Smooth muscle cell of the brain vasculature (primary cell): ENCODE results near the gene ZNF497.

Experiments used
- DNase-seq: peaks from one replicate; pipeline ENCODE4 v3.0.0-alpha.2; 2012; ENCODE audit warnings: low read depth, low spot score

The ZNF497 gene

GRCh38 chr19:58367698-58368454 is 5.3 kb upstream of the ZNF497 start:
- no peak for DNase-seq

- DNase-seq: no peak
Measured at GRCh38 chr19:58366585-58367430, 4.3 kb upstream of the ZNF497 start.

- DNase-seq: no peak
Measured at GRCh38 chr19:58364146-58364545, 1.6 kb upstream of the ZNF497 start.

- no peak for DNase-seq
Measured at GRCh38 chr19:58361900-58362271, 665 bp downstream of the ZNF497 start.

- DNase-seq: no peak
Measured at GRCh38 chr19:58357481-58358145, 4.9 kb downstream of the ZNF497 start.

- no peak for DNase-seq
Measured at GRCh38 chr19:58356766-58357480, 5.6 kb downstream of the ZNF497 start.

- DNase-seq: no peak
Measured at GRCh38 chr19:58355908-58356765, 6.4 kb downstream of the ZNF497 start.

GRCh38 chr19:58355215-58355796 is 7.2 kb downstream of the ZNF497 start:
- DNase-seq: no peak

- no peak for DNase-seq
Measured at GRCh38 chr19:58354478-58355030, 8.0 kb downstream of the ZNF497 start.

GRCh38 chr19:58353717-58354477 is 8.7 kb downstream of the ZNF497 start:
- no peak for DNase-seq

GRCh38 chr19:58352760-58353671 is 9.5 kb downstream of the ZNF497 start, which contains the start of gene A1BG:
A1BG (minus strand) TSS chr19:58353492; CDS start chr19:58353437, 55 bp downstream.
- no peak for DNase-seq

GRCh38 chr19:58351990-58352755 is 10.4 kb downstream of the ZNF497 start:
- DNase-seq: no peak

GRCh38 chr19:58351558-58351878 is 11.0 kb downstream of the ZNF497 start:
- no peak for DNase-seq

GRCh38 chr19:58350871-58351557 is 11.5 kb downstream of the ZNF497 start:
- no peak for DNase-seq

GRCh38 chr19:58350001-58350861 is 12.3 kb downstream of the ZNF497 start:
- no peak for DNase-seq

GRCh38 chr19:58349590-58349989 is 13.0 kb downstream of the ZNF497 start:
- no peak for DNase-seq
